ENCODE measurements around the gene DIP2C. TPM values are rescaled to one million over a fixed set of nuclear protein-coding genes. Genes with fewer than 3 reads are reported as not detected.
"Not testable (repeated sequence)": the region's sequence is repeated elsewhere in the genome, so short reads cannot be mapped to it uniquely, and the experiment has no call there.

The DIP2C gene
- total RNA-seq, 1 donor from 2014 or later = 11.4 TPM

DNA sequence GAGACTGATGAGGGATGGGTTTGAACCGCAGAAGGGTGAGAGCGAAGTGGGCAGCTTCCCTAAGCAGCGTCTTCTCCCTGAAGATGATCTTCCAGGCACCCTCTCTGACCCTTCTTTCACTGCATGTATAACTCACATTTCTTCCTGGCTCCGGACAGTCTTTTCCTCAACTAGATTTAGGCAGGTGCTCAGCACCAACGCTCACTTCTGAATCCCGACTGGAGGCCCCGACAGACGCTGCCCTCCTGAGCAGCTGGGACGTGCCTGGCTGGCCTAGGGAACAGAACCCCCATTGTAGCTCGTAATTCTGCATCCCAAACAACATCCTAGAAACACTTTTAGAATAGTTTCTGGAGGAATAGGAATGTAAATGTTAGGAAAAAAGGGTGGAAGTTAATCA lies 206.6 kb downstream of the DIP2C start:
- DNase-seq (ENCODE audit: low read depth) = no peak
- no peak overlapping the region for H3K4me3 ChIP-seq (ENCODE audit: low read depth, low read length)

DNA sequence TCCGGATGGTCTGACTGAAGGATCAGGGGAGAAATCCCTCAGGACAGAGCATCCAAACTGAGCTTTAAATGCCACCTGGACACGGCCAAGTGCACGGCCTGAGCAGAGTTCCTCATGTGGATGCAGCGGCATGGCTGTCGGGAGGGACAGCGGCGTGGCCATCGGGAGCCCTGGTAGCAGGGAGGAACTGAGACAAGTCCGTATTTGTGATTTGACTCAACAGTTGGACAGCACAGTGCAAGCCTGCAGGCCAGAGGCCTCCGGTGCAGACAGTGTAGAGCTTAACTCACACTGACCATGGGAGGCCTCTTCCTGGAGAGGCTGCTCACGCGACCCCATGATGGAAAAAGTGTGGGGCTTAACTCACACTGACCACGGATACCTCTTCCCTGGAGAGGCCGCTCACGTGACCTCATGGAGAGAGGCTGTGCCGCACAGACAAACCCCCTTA lies 207.4 kb downstream of the DIP2C start:
- DNase-seq (ENCODE audit: low read depth) = no peak
- TF ChIP-seq, protein P1, sequence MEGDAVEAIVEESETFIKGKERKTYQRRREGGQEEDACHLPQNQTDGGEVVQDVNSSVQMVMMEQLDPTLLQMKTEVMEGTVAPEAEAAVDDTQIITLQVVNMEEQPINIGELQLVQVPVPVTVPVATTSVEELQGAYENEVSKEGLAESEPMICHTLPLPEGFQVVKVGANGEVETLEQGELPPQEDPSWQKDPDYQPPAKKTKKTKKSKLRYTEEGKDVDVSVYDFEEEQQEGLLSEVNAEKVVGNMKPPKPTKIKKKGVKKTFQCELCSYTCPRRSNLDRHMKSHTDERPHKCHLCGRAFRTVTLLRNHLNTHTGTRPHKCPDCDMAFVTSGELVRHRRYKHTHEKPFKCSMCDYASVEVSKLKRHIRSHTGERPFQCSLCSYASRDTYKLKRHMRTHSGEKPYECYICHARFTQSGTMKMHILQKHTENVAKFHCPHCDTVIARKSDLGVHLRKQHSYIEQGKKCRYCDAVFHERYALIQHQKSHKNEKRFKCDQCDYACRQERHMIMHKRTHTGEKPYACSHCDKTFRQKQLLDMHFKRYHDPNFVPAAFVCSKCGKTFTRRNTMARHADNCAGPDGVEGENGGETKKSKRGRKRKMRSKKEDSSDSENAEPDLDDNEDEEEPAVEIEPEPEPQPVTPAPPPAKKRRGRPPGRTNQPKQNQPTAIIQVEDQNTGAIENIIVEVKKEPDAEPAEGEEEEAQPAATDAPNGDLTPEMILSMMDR (conservative IDR thresholded peaks at IDR 0.05; ENCODE audit: low read depth, low read length) = no peak

More for the DNA sequence above, 206.6 kb downstream of the DIP2C start:
- TF ChIP-seq, protein P1 (conservative IDR thresholded peaks at IDR 0.05; ENCODE audit: low read depth, low read length) = no peak

DNA sequence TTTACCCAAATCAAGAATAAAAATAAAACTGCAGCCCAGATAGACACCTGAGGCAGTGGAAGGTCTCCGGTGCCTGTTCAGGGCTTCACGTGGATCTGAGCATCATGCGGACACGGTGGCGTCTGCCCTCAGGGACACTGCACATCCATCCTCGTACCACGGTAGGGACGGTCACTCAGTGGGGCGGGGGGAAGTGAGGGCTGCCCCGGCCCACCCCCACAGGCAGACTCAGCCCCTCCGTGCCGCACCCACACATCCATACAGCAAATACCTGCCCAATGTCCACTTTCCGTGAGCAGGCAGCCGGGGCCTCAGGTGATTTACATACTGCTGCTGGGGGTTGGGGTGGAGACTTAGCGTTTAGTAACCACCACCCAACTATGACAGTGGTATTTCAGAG lies 207.8 kb downstream of the DIP2C start:
- no peak overlapping the region for H3K4me3 ChIP-seq (ENCODE audit: low read depth, low read length)
- TF ChIP-seq, protein P1 (conservative IDR thresholded peaks at IDR 0.05; ENCODE audit: low read depth, low read length) = no peak
- DNase-seq (ENCODE audit: low read depth) = no peak

More for the DNA sequence above, 207.4 kb downstream of the DIP2C start:
- H3K4me3 ChIP-seq (ENCODE audit: low read depth, low read length) = no peak overlapping the region

DNA sequence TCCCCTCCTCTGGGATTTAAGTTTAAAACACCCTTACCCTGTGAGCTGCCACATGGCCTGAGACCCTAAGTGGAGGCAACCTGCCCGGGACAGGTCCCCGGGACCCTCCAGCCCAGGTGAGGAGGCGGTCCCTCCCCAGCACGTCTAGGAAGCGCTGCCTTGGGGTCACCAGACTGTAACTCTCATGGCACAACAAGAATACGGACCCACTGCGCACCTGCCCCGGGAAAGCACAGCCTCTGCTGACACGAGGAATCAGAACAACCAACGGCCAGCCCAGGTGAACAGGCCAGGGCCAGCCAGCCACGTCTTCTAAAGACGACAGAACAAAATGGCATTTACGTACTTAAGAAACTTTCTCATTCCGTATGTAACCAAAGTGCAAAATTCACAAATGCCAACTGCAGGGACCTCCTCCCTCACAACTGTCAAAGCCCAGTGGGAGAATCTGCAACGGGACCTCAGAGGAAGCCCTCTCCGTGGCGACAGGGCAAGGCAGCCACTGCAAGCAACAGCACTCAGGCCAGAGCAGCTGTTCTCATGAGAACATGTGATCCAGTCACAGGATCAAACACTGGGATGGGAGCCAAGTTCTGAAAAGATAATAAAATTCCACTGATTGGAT lies 208.4 kb downstream of the DIP2C start:
- no peak for DNase-seq (ENCODE audit: low read depth)

DNA sequence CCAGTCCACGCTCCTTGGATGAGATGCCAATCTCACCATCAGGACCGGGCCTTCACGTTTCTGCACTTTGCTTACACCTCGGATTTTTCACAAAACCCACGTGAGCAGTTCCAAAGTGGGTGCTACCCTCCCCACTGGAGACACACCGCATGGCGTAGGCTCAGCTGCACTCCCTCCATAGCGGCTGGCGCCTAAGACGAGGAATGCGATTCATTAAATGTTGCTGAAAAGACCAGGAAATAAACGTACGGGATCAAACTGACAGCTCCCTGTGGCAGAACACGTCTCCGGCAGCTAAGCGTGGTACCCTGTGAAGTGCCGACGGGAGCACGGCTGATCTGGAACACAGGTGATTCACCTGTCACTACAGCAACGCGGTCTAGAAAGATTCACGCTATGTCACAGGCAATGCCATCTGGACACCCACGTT lies 209.0 kb downstream of the DIP2C start:
- no peak overlapping the region for H3K4me3 ChIP-seq (ENCODE audit: low read depth, low read length)
- TF ChIP-seq, protein P1 (conservative IDR thresholded peaks at IDR 0.05; ENCODE audit: low read depth, low read length) = no peak

More for the DNA sequence above, 208.4 kb downstream of the DIP2C start:
- TF ChIP-seq, protein P1 (conservative IDR thresholded peaks at IDR 0.05; ENCODE audit: low read depth, low read length) = no peak
- H3K4me3 ChIP-seq (ENCODE audit: low read depth, low read length) = no peak overlapping the region

DNA sequence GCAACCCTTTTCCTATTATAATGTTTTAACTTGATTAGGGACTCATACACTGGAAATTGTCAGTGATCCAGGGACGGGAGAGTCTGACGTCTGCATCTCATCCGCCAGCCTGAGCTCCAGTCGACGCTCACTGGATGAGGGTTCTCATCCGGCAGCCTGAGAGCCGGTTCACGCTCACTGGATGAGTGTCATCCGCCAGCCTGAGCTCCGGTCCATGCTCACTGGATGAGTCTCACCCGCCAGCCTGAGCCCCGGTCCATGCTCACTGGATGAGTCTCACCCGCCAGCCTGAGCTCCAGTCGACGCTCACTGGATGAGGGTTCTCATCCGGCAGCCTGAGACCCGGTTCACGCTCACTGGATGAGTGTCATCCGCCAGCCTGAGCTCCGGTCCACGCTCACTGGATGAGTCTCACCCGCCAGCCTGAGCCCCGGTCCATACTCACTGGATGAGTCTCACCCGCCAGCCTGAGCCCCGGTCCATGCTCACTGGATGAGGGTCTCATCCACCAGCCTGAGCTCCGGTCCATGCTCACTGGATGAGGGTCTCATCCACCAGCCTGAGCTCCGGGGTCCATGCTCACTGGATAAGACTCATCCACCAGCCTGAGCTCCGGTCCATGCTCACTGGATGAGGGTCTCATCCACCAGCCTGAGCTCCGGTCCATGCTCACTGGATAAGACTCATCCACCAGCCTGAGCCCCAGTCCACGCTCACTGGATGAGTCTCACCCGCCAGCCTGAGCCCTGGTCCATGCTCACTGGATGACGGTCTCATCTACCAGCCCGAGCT lies 209.6 kb downstream of the DIP2C start:
- H3K4me3 ChIP-seq (ENCODE audit: low read depth, low read length); DNase-seq (ENCODE audit: low read depth): not testable (repeated sequence)

More for the DNA sequence above, 209.0 kb downstream of the DIP2C start:
- DNase-seq (ENCODE audit: low read depth) = no peak

DNA sequence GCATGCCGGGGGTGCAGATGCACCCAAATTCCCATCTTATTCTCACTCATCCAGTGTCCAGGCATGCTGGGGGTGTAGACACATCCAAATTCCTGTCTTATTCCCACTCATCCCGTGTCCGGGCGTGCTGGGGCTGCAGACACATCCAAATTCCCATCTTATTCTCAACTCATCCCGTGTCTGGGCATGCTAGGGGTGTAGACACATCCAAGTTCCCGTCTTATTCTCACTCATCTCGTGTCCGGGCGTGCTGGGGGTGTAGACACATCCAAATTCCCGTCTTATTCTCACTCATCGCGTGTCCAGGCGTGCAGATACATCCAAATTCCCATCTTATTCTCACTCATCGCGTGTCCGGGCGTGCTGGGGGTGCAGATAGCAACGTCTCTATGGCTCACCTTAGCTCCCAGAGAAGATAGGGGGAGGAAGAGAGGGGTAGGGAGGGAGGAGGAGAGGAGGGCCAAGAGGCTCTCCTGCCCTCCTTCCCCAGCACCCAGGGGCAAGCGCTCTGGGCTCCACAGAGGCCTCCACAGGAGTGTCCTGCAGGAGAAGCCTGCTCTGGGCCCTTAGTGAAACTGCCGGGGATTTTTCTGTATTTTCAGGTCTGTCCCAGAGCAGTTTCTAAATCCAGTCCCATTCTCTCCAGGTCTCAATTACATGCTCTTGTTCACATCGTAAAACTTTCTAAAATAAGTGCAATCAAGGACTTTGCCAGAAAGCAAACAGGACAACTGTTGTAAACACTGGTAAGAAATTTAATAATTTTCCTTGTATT lies 210.8 kb downstream of the DIP2C start:
- TF ChIP-seq, protein P1 (conservative IDR thresholded peaks at IDR 0.05; ENCODE audit: low read depth, low read length) = no peak
- no peak overlapping the region for H3K4me3 ChIP-seq (ENCODE audit: low read depth, low read length)
- no peak for DNase-seq (ENCODE audit: low read depth)
